Spleen (tissue), 11 donors: ENCODE results near the gene NAT14. TPM values are rescaled to one million over a fixed set of nuclear protein-coding genes. Genes with fewer than 3 reads are reported as not detected.
A peak's percentile ranks its signal among the peaks of the same experiment; 100 is the strongest.

Experiments
- DNase-seq: peaks from one replicate; pipeline ENCODE4 v3.0.0-alpha.2; 2020
- H3K27ac ChIP-seq, 8 donors: fragments of 200-600 bp; sonication (generic) in 7 of 8; 1 replicate in 4 of 8; 2 replicates in 4 of 8; pipeline versions ENCODE4 v1.5.0 to v1.8.0; 2016 to 2021; ENCODE audit warnings: inconsistent platforms in 4 of 8, mild to moderate bottlenecking in 4 of 8, moderate library complexity in 1 of 8
- H3K27me3 ChIP-seq, 7 donors: fragments of 200-600 bp; sonication (generic) in 6 of 7; replicated peaks in 1 of 7; 1 replicate in 4 of 7; 2 replicates in 3 of 7; pipeline versions ENCODE4 v1.5.0 to v1.8.0; 2016 to 2021; ENCODE audit warnings: inconsistent platforms in 3 of 7, mild to moderate bottlenecking in 1 of 7
- H3K36me3 ChIP-seq, 6 donors: fragments of 200-600 bp; sonication (generic) in 5 of 6; 1 replicate in 4 of 6; 2 replicates in 2 of 6; pipeline versions ENCODE4 v1.5.0 to v1.8.0; 2016 to 2021; ENCODE audit warnings: inconsistent platforms in 2 of 6
- H3K4me1 ChIP-seq, 6 donors: fragments of 200-600 bp; sonication (generic) in 5 of 6; 1 replicate in 3 of 6; 2 replicates in 3 of 6; pipeline versions ENCODE4 v1.5.0 to v1.8.0; 2016 to 2021; ENCODE audit warnings: inconsistent platforms in 3 of 6
- H3K4me3 ChIP-seq, 8 donors: fragments of 200-600 bp; sonication (generic) in 7 of 8; 1 replicate in 4 of 8; 2 replicates in 4 of 8; pipeline versions ENCODE4 v1.5.0 to v1.8.0; 2016 to 2021; ENCODE audit warnings: inconsistent platforms in 4 of 8, mild to moderate bottlenecking in 4 of 8, moderate library complexity in 2 of 8
- H3K9me3 ChIP-seq, 8 donors: fragments of 200-600 bp; sonication (generic) in 7 of 8; 1 replicate in 4 of 8; 2 replicates in 4 of 8; pipeline versions ENCODE4 v1.5.0 to v1.8.0; 2016 to 2021; ENCODE audit warnings: inconsistent platforms in 4 of 8
- CTCF ChIP-seq, 11 experiments: fragments of 200-600 bp in 7 of 11; fragments of 450-650 bp in 4 of 11; sonication (generic) in 4 of 11; IDR thresholded peaks in 8 of 11; conservative IDR thresholded peaks in 3 of 11; 1 replicate in 7 of 11; 2 replicates in 4 of 11; pipeline versions ENCODE4 v1.4.0 to v1.8.0; 2016 to 2021; ENCODE audit warnings: antibody characterized with exemption in 11 of 11, inconsistent platforms in 4 of 11, mild to moderate bottlenecking in 1 of 11
- POLR2A ChIP-seq, 3 donors: fragments of 450-650 bp; IDR thresholded peaks; one replicate each; pipeline ENCODE4 v1.5.1; 2017; ENCODE audit warnings: antibody characterized with exemption in 3 of 3, mild to moderate bottlenecking in 1 of 3
- POLR2AphosphoS5 ChIP-seq, 3 donors: sonication (generic); formaldehyde crosslinking; IDR thresholded peaks; one replicate each; pipeline ENCODE4 v1.5.1; 2017; ENCODE audit warnings: antibody characterized with exemption in 3 of 3
- WGBS, 5 donors: extraction: QIAGEN DNeasy Blood & Tissue Kit in 3 of 5; methylation state at CpG; one replicate each; pipeline versions ENCODE4 v1.1.5 to v1.1.7; 2013 to 2018; 5-methylcytosine and 5-hydroxymethylcytosine counted together
- intact Hi-C: fragments of 100-400 bp; cut with DNase I; formaldehyde crosslinking; loops from one replicate; pipeline ENCODE4 v1.15.0; 2023; ENCODE audit warnings: low total_unique reads
- polyA plus RNA-seq, 3 donors: library from polyadenylated mRNA; stranded (reverse); fragments of 200-250 nt; gene quantifications; one replicate each; pipeline ENCODE4 v1.2.1, GENCODE V29; 2013
- total RNA-seq, 7 donors: library from RNA; depleted of rRNA in 3 of 7; stranded (reverse); fragments of >200 nt in 3 of 7; fragmentation: NEBNext Ultra II Directional in 4 of 7; extraction: Animal tissue kit (Norgen Biotek cat#: 25700) in 4 of 7; gene quantifications; one replicate each; pipeline versions ENCODE4 v1.1.0 to v1.2.1, GENCODE V29; 2016 to 2021
- donor health status: healthy with polysubstance abuse.
- donor health status: DM: no; HTN: no; CAD: no; lungs with moderate emphysema.
- donor health status: DM: no; HTN: no; CAD: no.
- donor health status: Bipolar disorder and iron deficiency.
- donor health status: healthy.
- donor health status: DM: no; HTN: no; CAD: no.
- donor health status: DM: yes; HTN: yes; CAD: no.

NAT14 gene
- total and polyA plus RNA-seq, 10 donors = 1.9 to 17.7 (median 8.2) TPM

GRCh38 chr19:55525289-55526101 lies 40.5 kb downstream of the NAT14 start:
- H3K36me3 ChIP-seq = no peaks in the 10 kb centered on the region
- H3K27me3 ChIP-seq = peaks cover 0 to 40% (median 0%) of the 10 kb centered on the region in 7 donors
- WGBS, 5 donors = 58 to 77% (median 66%) methylated on average over 27 to 29 of the region's 29 CpGs
- peaks cover 0 to 8% (median 2%) of the 10 kb centered on the region in 6 donors for H3K4me1 ChIP-seq
- H3K9me3 ChIP-seq = no peaks in the 10 kb centered on the region
- H3K4me3 ChIP-seq = no peak overlapping the region
- intact Hi-C loops = no loop called here
- no peak for DNase-seq
- TF ChIP-seq POLR2AphosphoS5 (IDR thresholded peaks at IDR 0.05) (no peak), CTCF (IDR thresholded peaks at IDR 0.05 in 8 of 11, conservative IDR thresholded peaks at IDR 0.05 in 3 of 11) (no peak), POLR2A (IDR thresholded peaks at IDR 0.05) (no peak)
- H3K27ac ChIP-seq = no peak overlapping the region

- H3K4me3 ChIP-seq = no peak overlapping the region
- peaks cover 0 to 46% (median 0%) of the 10 kb centered on the region in 7 donors for H3K27me3 ChIP-seq
- H3K36me3 ChIP-seq = no peaks in the 10 kb centered on the region
- no peaks in the 10 kb centered on the region for H3K9me3 ChIP-seq
- no peak for DNase-seq
- peak in 2 of 3 donors; percentile 37 to 47 for TF ChIP-seq POLR2AphosphoS5 (IDR thresholded peaks at IDR 0.05)
- TF ChIP-seq POLR2A (IDR thresholded peaks at IDR 0.05) = no peak
- peaks cover 0 to 8% (median 2%) of the 10 kb centered on the region in 6 donors for H3K4me1 ChIP-seq
- intact Hi-C loops = no loop called here
- H3K27ac ChIP-seq = no peak overlapping the region
- WGBS, 5 donors = 29 to 46% (median 38%) methylated on average over 33 to 35 of the region's 35 CpGs
Measured at GRCh38 chr19:55526216-55527196, 41.5 kb downstream of the NAT14 start.

DNA sequence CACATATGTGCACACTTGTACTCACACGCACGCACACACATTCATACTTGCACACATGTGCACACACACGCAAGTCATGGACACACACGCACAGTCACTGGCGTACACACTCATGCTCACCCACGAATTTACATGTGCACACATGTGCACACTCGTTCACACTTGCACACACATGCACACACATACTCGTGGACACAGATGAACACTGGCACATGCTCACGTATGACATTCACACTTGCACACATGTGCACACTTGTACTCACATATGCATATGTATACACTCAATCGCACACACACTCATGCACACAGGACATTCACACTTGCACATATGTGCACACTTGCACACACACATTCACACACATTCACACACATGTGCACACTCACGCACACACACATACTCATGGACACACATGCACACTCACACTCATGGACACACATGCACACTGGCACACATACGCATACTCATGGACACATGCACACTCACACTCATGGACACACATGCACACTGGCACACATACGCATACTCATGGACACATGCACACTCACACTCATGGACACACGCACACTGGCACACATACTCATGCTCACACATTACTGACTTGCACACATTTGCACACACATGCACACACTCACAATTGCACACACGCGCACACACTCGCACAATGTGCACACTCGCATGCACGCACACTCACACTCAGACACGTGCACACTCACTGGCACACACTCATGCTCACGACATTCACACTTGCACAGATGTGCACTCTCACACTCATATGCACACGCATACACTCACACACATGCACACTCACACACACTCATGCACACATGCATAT lies 42.4 kb downstream of the NAT14 start:
- Histone ChIP-seq H3K9me3 (no peaks in the 10 kb centered on the region), H3K27ac (no peak overlapping the region), H3K4me3 (no peak overlapping the region), H3K4me1 (peaks cover 0 to 8% (median 2%) of the 10 kb centered on the region in 6 donors), H3K27me3 (peaks cover 0 to 51% (median 0%) of the 10 kb centered on the region in 7 donors), H3K36me3 (no peaks in the 10 kb centered on the region)
- DNase-seq = no peak
- intact Hi-C loops = no loop called here
- 74 to 90% (median 82%) methylated on average over 21 to 22 of the region's 22 CpGs for WGBS, 5 donors
- TF ChIP-seq POLR2A (IDR thresholded peaks at IDR 0.05) (no peak), CTCF (IDR thresholded peaks at IDR 0.05 in 8 of 11, conservative IDR thresholded peaks at IDR 0.05 in 3 of 11) (no peak), POLR2AphosphoS5 (IDR thresholded peaks at IDR 0.05) (no peak)
